Glutamatergic neuron (in vitro differentiated cells): Measurements from ENCODE around the gene RIPOR3. TPM values are rescaled to one million over a fixed set of nuclear protein-coding genes. Genes with fewer than 3 reads are reported as not detected.

ENCODE experiments used
- DNase-seq: peaks from one replicate; pipeline ENCODE4 v3.0.0; 2022
- H3K27ac Mint-ChIP-seq: one replicate; pipeline ENCODE4 v1.8.0; 2020; ENCODE audit warnings: mild to moderate bottlenecking, mixed read lengths, inconsistent platforms; ENCODE audit not compliant: unreplicated experiment
- H3K27me3 Mint-ChIP-seq: one replicate; pipeline ENCODE4 v1.8.0; 2020; ENCODE audit warnings: mild to moderate bottlenecking, moderate library complexity, mixed read lengths, inconsistent platforms; ENCODE audit not compliant: unreplicated experiment
- H3K36me3 Mint-ChIP-seq: one replicate; pipeline ENCODE4 v1.8.0; 2020; ENCODE audit warnings: mild to moderate bottlenecking, mixed read lengths, inconsistent platforms; ENCODE audit not compliant: unreplicated experiment
- H3K4me1 Mint-ChIP-seq: one replicate; pipeline ENCODE4 v1.8.0; 2020; ENCODE audit warnings: mild to moderate bottlenecking, low read depth, mixed read lengths, inconsistent platforms; ENCODE audit not compliant: unreplicated experiment
- H3K4me3 Mint-ChIP-seq: one replicate; pipeline ENCODE4 v1.8.0; 2020; ENCODE audit warnings: mild to moderate bottlenecking, mixed read lengths, inconsistent platforms; ENCODE audit not compliant: unreplicated experiment
- H3K9me3 Mint-ChIP-seq: one replicate; pipeline ENCODE4 v1.8.0; 2020; ENCODE audit warnings: mild to moderate bottlenecking, moderate library complexity, mixed read lengths, inconsistent platforms; ENCODE audit not compliant: unreplicated experiment
- long read RNA-seq: library from polyadenylated mRNA; unstranded; transcript quantifications from one replicate; pipeline ENCODE4 v2.0.0, GENCODE V29; 2020; ENCODE audit not compliant: unreplicated experiment
- total RNA-seq: library from RNA; stranded (reverse); fragmentation: NEBNext Ultra II Directional; extraction: Animal tissue kit (Norgen Biotek cat#: 25700); gene quantifications from one replicate; pipeline ENCODE4 v1.2.1, GENCODE V29; 2021; ENCODE audit not compliant: unreplicated experiment
- TF ChIP-seq, protein P1 (sequence below): fragments of 200-600 bp; sonication (generic); IDR thresholded peaks from one replicate; pipeline ENCODE4 v1.5.0; 2021; ENCODE audit not compliant: partially characterized antibody, unreplicated experiment

RIPOR3 gene
- not detected for total RNA-seq
- long read RNA-seq = 0 reads

DNA sequence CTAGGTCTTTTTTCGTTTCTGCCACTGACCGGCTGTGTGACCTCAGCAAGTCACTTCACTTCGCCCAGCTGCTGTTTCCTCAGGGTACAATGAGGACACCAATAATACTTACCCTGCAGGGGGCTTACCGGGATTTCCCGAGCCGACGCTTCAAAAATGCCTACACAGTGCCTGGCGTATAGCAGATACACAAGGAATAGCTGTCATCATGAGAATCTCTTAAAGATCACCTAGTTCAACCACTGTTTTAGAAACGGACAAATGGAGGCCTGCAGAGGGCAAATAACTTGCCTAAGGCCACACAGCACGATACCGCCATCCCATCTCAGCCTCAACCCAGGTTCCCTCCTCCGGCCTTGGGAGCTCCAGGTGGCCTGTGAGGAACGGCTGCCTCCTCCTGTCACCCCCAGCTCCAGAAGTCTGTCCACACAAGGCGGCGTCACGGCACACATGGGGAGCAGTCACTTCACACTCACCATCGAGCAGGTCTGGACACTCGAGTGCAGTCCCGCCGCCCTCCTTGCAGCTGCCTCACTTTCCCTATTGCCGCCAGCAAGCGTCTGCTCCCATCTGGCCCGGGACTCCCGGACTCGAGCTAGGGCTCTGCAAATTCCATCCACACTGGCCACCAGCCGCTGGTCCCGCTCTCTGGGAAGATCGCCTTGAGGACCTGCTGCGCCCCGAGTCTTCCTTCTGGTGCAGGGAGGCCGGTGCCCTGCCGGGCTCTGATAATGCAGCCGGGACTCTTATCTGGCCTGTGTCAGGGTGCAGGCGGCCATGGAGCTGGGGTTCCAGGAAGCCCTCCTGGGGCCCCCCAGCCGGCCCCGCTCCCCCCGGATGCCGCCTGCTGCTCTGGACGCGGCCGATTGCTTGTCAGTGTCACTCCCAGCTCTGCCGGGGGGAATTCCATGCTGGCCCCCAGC, at the start of gene RIPOR3:
Gene RIPOR3, minus strand, starts transcription at position 893 of the 923 bp plus-strand sequence. Its CDS starts 414 bp downstream, at position 479.
- Mint-ChIP-seq H3K27ac (peak within 1 kb of the TSS; percentile 76), H3K4me1 (peaks cover 10% of the 10 kb centered on the region), H3K9me3 (no peaks in the 10 kb centered on the region), H3K4me3 (peak within 1 kb of the TSS; percentile 78), H3K36me3 (no peaks in the 10 kb centered on the region), H3K27me3 (peaks cover 11% of the 10 kb centered on the region)
- peak; percentile 58 for DNase-seq
- TF ChIP-seq, protein P1, sequence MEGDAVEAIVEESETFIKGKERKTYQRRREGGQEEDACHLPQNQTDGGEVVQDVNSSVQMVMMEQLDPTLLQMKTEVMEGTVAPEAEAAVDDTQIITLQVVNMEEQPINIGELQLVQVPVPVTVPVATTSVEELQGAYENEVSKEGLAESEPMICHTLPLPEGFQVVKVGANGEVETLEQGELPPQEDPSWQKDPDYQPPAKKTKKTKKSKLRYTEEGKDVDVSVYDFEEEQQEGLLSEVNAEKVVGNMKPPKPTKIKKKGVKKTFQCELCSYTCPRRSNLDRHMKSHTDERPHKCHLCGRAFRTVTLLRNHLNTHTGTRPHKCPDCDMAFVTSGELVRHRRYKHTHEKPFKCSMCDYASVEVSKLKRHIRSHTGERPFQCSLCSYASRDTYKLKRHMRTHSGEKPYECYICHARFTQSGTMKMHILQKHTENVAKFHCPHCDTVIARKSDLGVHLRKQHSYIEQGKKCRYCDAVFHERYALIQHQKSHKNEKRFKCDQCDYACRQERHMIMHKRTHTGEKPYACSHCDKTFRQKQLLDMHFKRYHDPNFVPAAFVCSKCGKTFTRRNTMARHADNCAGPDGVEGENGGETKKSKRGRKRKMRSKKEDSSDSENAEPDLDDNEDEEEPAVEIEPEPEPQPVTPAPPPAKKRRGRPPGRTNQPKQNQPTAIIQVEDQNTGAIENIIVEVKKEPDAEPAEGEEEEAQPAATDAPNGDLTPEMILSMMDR = no peak

DNA sequence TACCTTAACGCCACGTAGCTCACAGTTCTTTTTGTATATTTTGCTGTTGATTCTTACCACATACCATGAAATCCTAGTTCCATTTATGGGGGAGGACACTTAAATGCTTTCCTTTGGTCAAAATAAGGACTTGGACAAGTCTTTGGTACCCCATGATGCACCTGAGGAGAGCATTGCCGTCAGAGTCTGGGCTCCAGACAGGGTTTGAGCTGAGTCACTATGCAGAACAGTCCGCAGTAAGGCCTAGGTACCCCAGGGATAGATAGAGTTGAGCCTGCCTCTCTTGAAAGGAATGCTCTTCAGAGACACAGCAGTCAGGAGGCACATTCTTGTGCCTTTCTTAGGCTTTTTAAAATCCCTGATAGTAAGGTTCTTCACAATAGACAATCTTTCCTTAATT, 46.0 kb upstream of the RIPOR3 start:
- Mint-ChIP-seq H3K4me3 (no peak overlapping the region), H3K4me1 (peaks cover 4% of the 10 kb centered on the region), H3K9me3 (peaks cover 2% of the 10 kb centered on the region), H3K27me3 (peaks cover under 1% of the 10 kb centered on the region), H3K27ac (no peak overlapping the region), H3K36me3 (no peaks in the 10 kb centered on the region)
- TF ChIP-seq, protein P1 = no peak
- DNase-seq = no peak

- TF ChIP-seq, protein P1 = no peak
- Mint-ChIP-seq H3K4me1 (peaks cover 6% of the 10 kb centered on the region), H3K27ac (no peak overlapping the region), H3K4me3 (no peak overlapping the region), H3K27me3 (peaks cover 6% of the 10 kb centered on the region), H3K36me3 (no peaks in the 10 kb centered on the region), H3K9me3 (peaks cover 6% of the 10 kb centered on the region)
- no peak for DNase-seq
Observed at GRCh38 chr20:50735813-50736212, 44.5 kb upstream of the RIPOR3 start.

- H3K9me3 Mint-ChIP-seq = peaks cover 6% of the 10 kb centered on the region
- DNase-seq = no peak
- H3K27me3 Mint-ChIP-seq = peaks cover 6% of the 10 kb centered on the region
- H3K27ac Mint-ChIP-seq = no peak overlapping the region
- H3K4me1 Mint-ChIP-seq = peaks cover 8% of the 10 kb centered on the region
- TF ChIP-seq, protein P1 = no peak
- H3K4me3 Mint-ChIP-seq = no peak overlapping the region
- H3K36me3 Mint-ChIP-seq = no peaks in the 10 kb centered on the region
Observed at GRCh38 chr20:50734730-50735679, 43.7 kb upstream of the RIPOR3 start.
